Right ventricle myocardium inferior (tissue), 1 donor: Measurements from ENCODE around the gene RXFP1. TPM values are rescaled to one million over a fixed set of nuclear protein-coding genes. Genes with fewer than 3 reads are reported as not detected.
A peak's percentile ranks its signal among the peaks of the same experiment; 100 is the strongest.
"Not testable (repeated sequence)": the region's sequence is repeated elsewhere in the genome, so short reads cannot be mapped to it uniquely, and the experiment has no call there.

Experiments used
- ATAC-seq: fragments of 200-7000 bp; cut with Tn5 transposase; one replicate; pipeline ENCODE4 v1.9.1; 2020; ENCODE audit warnings: mild to moderate bottlenecking, moderate library complexity
- DNase-seq: peaks from one replicate; pipeline ENCODE4 v3.0.0; 2021; ENCODE audit errors: missing footprints
- intact Hi-C: fragments of 100-400 bp; cut with DNase I; formaldehyde crosslinking; loops from one replicate; pipeline ENCODE4 v1.11.0; 2022
- total RNA-seq: library from RNA; stranded (reverse); fragmentation: NEBNext Ultra II Directional; extraction: Animal tissue kit (Norgen Biotek cat#: 25700); gene quantifications from one replicate; pipeline ENCODE4 v1.2.1, GENCODE V29; 2021
- donor health status: DM: no; HTN: yes; CAD: no; lungs with severe emphysema.

Gene RXFP1
- total RNA-seq, 1 donor from 2014 or later = not detected

GRCh38 chr4:158663255-158663654 lies 141.6 kb downstream of the RXFP1 start:
- DNase-seq, ATAC-seq, intact Hi-C loops: not testable (repeated sequence)

GRCh38 chr4:158663707-158664625 lies 142.3 kb downstream of the RXFP1 start:
- DNase-seq, ATAC-seq, intact Hi-C loops: not testable (repeated sequence)

- DNase-seq (no peak), ATAC-seq (no peak)
- intact Hi-C loops = no loop called here
Observed at GRCh38 chr4:158664806-158665205, 143.1 kb downstream of the RXFP1 start.

GRCh38 chr4:158666892-158667291 lies 145.2 kb downstream of the RXFP1 start:
- intact Hi-C loops = no loop called here
- DNase-seq (no peak), ATAC-seq (no peak)

- no peak for ATAC-seq
- intact Hi-C loops = no loop called here
Observed at GRCh38 chr4:158667651-158668198, 146.0 kb downstream of the RXFP1 start.

GRCh38 chr4:158669310-158669709 lies 147.6 kb downstream of the RXFP1 start:
- intact Hi-C loops = no loop called here
- no peak for ATAC-seq
- DNase-seq = no peak

More at GRCh38 chr4:158667651-158668198, 146.0 kb downstream of the RXFP1 start:
- DNase-seq = no peak

- peak; percentile 38 for ATAC-seq
- peak; percentile 75 for DNase-seq
- intact Hi-C loops = loop anchor here (5.0 kb wide), 1 partner anchor 96 kb away; the partner anchor contains the start of gene FNIP2
Observed at GRCh38 chr4:158670975-158671664, 149.4 kb downstream of the RXFP1 start.

GRCh38 chr4:158671665-158671914 lies 149.9 kb downstream of the RXFP1 start, which contains the start of gene C4orf46:
C4orf46 (minus strand) TSS chr4:158671887; CDS start chr4:158671801, 86 bp downstream.
- intact Hi-C loops = loop anchor here (5.0 kb wide), 1 partner anchor 96 kb away; the partner anchor contains the start of gene FNIP2
- DNase-seq (no peak), ATAC-seq (no peak)

GRCh38 chr4:158671915-158672806 lies 150.5 kb downstream of the RXFP1 start, which contains the start of gene ETFDH:
ETFDH (plus strand) TSS chr4:158672296; CDS start chr4:158672457, 161 bp downstream.
- ATAC-seq (peak; percentile 96), DNase-seq (peak; percentile 99)
- intact Hi-C loops = loop anchor here (2.0 to 5.0 kb wide), 2 partner anchors 47 to 95 kb away; partner anchors contain the start of gene FNIP2

- intact Hi-C loops = loop anchor here (2.0 to 5.0 kb wide), 2 partner anchors 49 to 94 kb away; partner anchors contain the start of gene FNIP2
- ATAC-seq (no peak), DNase-seq (no peak)
Observed at GRCh38 chr4:158673633-158674032, 152.0 kb downstream of the RXFP1 start.

- intact Hi-C loops = loop anchor here (5.0 kb wide), 1 partner anchor 46 kb away; the partner anchor contains the start of gene PPID
- no peak for ATAC-seq
- DNase-seq = no peak
Observed at GRCh38 chr4:158676076-158676475, 154.4 kb downstream of the RXFP1 start.

- no peak for ATAC-seq
- no peak for DNase-seq
- intact Hi-C loops = loop anchor here (5.0 kb wide), 1 partner anchor 44 kb away; the partner anchor contains the start of gene PPID
Observed at GRCh38 chr4:158678767-158679166, 157.1 kb downstream of the RXFP1 start.

GRCh38 chr4:158681629-158682028 lies 159.9 kb downstream of the RXFP1 start:
- intact Hi-C loops = no loop called here
- ATAC-seq = no peak
- DNase-seq = no peak

GRCh38 chr4:158682066-158682465 lies 160.4 kb downstream of the RXFP1 start:
- ATAC-seq (no peak), DNase-seq (no peak)
- intact Hi-C loops = no loop called here

GRCh38 chr4:158688813-158689212 lies 167.1 kb downstream of the RXFP1 start:
- no peak for DNase-seq
- no peak for ATAC-seq
- intact Hi-C loops = no loop called here
